CD14-positive monocyte (primary cell): Measurements from ENCODE around the gene STK36. TPM values are rescaled to one million over a fixed set of nuclear protein-coding genes. Genes with fewer than 3 reads are reported as not detected.

Experiments used
- DNase-seq, 3 donors: peaks; one replicate each; pipeline ENCODE4 v3.0.0-alpha.2; 2011 to 2022
- H2AFZ ChIP-seq: 2 replicates; pipeline ENCODE4 v1.6.0; 2012; ENCODE audit warnings: mild to moderate bottlenecking, low read depth, low read length, inconsistent platforms; ENCODE audit not compliant: insufficient read depth, poor library complexity, severe bottlenecking
- H3K27ac ChIP-seq, 2 donors: 1 replicate in 1 of 2; 2 replicates in 1 of 2; pipeline ENCODE4 v1.5.1; 2012 to 2013; ENCODE audit warnings: low read length in 2 of 2, control low read depth in 1 of 2, inconsistent platforms in 1 of 2, low read depth in 1 of 2, mild to moderate bottlenecking in 1 of 2
- H3K27me3 ChIP-seq, 2 donors: one replicate each; pipeline versions ENCODE4 v1.6.0 to v1.6.1; 2011 to 2013; ENCODE audit warnings: low read length in 2 of 2; ENCODE audit not compliant: control insufficient read depth in 2 of 2, insufficient read depth in 2 of 2
- H3K36me3 ChIP-seq, 2 donors: replicated peaks in 1 of 2; 1 replicate in 1 of 2; 2 replicates in 1 of 2; pipeline versions ENCODE4 v1.5.1 to v1.6.1; 2012 to 2013; ENCODE audit warnings: low read length in 2 of 2, control low read depth in 1 of 2, inconsistent platforms in 1 of 2, mild to moderate bottlenecking in 1 of 2; ENCODE audit not compliant: insufficient read depth in 2 of 2, control insufficient read depth in 1 of 2
- H3K4me1 ChIP-seq, 2 donors: 1 replicate in 1 of 2; 2 replicates in 1 of 2; pipeline versions ENCODE4 v1.5.1 to v1.6.1; 2012 to 2013; ENCODE audit warnings: low read length in 2 of 2, control low read depth in 1 of 2, inconsistent platforms in 1 of 2, mild to moderate bottlenecking in 1 of 2, moderate library complexity in 1 of 2; ENCODE audit not compliant: insufficient read depth in 2 of 2, control insufficient read depth in 1 of 2
- H3K4me2 ChIP-seq: replicated peaks from 2 replicates; pipeline ENCODE3; 2012; ENCODE audit warnings: low read length, moderate library complexity, mild to moderate bottlenecking; ENCODE audit not compliant: poor library complexity, severe bottlenecking; ENCODE audit errors: extremely low read depth
- H3K4me3 ChIP-seq, 3 experiments: fragments of 200-600 bp in 1 of 3; sonication (generic) in 1 of 3; replicated peaks in 1 of 3; 1 replicate in 2 of 3; 2 replicates in 1 of 3; pipeline ENCODE4 v1.5.1; 2011 to 2013; ENCODE audit warnings: low read length in 3 of 3, mild to moderate bottlenecking in 3 of 3, control low read depth in 2 of 3, low read depth in 2 of 3, inconsistent platforms in 1 of 3, moderate library complexity in 1 of 3
- H3K79me2 ChIP-seq: 2 replicates; pipeline ENCODE4 v1.6.0; 2012; ENCODE audit warnings: mild to moderate bottlenecking, control low read depth, inconsistent platforms, low read length, moderate library complexity; ENCODE audit not compliant: insufficient read depth
- H3K9ac ChIP-seq: 2 replicates; pipeline ENCODE4 v1.6.0; 2017; ENCODE audit warnings: low read length, mild to moderate bottlenecking; ENCODE audit not compliant: insufficient read depth, poor library complexity, severe bottlenecking
- H3K9me3 ChIP-seq, 2 donors: replicated peaks in 1 of 2; 1 replicate in 1 of 2; 2 replicates in 1 of 2; pipeline versions ENCODE4 v1.5.1 to v1.6.1; 2012 to 2013; ENCODE audit warnings: low read length in 2 of 2, control low read depth in 1 of 2; ENCODE audit not compliant: control insufficient read depth in 1 of 2, insufficient read depth in 1 of 2
- H4K20me1 ChIP-seq: 2 replicates; pipeline ENCODE4 v1.6.0; 2012; ENCODE audit warnings: mild to moderate bottlenecking, low read length, control low read depth, moderate library complexity; ENCODE audit not compliant: insufficient read depth
- H3K27ac Mint-ChIP-seq, 7 donors: one replicate each; pipeline ENCODE4 v1.8.0; 2020; ENCODE audit warnings: mild to moderate bottlenecking in 7 of 7, mixed read lengths in 7 of 7, moderate library complexity in 6 of 7, inconsistent platforms in 2 of 7
- H3K27me3 Mint-ChIP-seq, 3 donors: one replicate each; pipeline ENCODE4 v1.8.0; 2021 to 2022; ENCODE audit warnings: low read depth in 3 of 3, mild to moderate bottlenecking in 3 of 3, mixed read lengths in 3 of 3, moderate library complexity in 3 of 3, inconsistent platforms in 1 of 3
- H3K36me3 Mint-ChIP-seq, 2 donors: one replicate each; pipeline ENCODE4 v1.8.0; 2020; ENCODE audit warnings: mixed read lengths in 2 of 2, inconsistent platforms in 1 of 2, mild to moderate bottlenecking in 1 of 2
- H3K4me1 Mint-ChIP-seq: one replicate; pipeline ENCODE4 v1.8.0; 2020; ENCODE audit warnings: mild to moderate bottlenecking, mixed read lengths
- H3K4me3 Mint-ChIP-seq, 2 donors: one replicate each; pipeline ENCODE4 v1.8.0; 2020; ENCODE audit warnings: mild to moderate bottlenecking in 2 of 2, mixed read lengths in 2 of 2, moderate library complexity in 1 of 2
- H3K9me3 Mint-ChIP-seq, 7 donors: one replicate each; pipeline ENCODE4 v1.8.0; 2020 to 2022; ENCODE audit warnings: mixed read lengths in 7 of 7, mild to moderate bottlenecking in 6 of 7, moderate library complexity in 6 of 7, inconsistent platforms in 2 of 7
- CTCF ChIP-seq: fragments of 200-600 bp; IDR thresholded peaks from one replicate; pipeline ENCODE4 v1.8.0; 2022; ENCODE audit warnings: antibody characterized with exemption, mild to moderate bottlenecking
- WGBS: methylation state at CpG from one replicate; pipeline ENCODE4 v1.1.5; 2013; ENCODE audit warnings: missing lambda C conversion rate; ENCODE audit not compliant: insufficient coverage; 5-methylcytosine and 5-hydroxymethylcytosine counted together
- intact Hi-C, 2 donors: fragments of 100-400 bp; cut with micrococcal nuclease; formaldehyde crosslinking; loops; one replicate each; pipeline versions ENCODE4 v1.15.0 to v1.15.1; 2023
- polyA plus RNA-seq, 3 donors: library from polyadenylated mRNA; depleted of rRNA in 1 of 3; unstranded in 2 of 3; stranded (reverse) in 1 of 3; fragments of 300-500 nt in 2 of 3; fragments of >200 nt in 1 of 3; fragmentation: Illumina TruSeq in 2 of 3; gene quantifications; 1 replicate in 2 of 3; 2 replicates in 1 of 3; pipeline ENCODE4 v1.2.3, GENCODE V29; 2012 to 2021

STK36 gene
- polyA plus RNA-seq, 3 donors: 1.3 to 36.2 (median 3.3) TPM

- Histone ChIP-seq H3K9me3 (no peaks in the 10 kb centered on the region), H3K27ac (peak overlapping the region in 1 of 2 donors; percentile 66), H3K4me3 (peak overlapping the region; percentile 46 to 88 (median 87)), H3K79me2 (peaks cover 25% of the 10 kb centered on the region), H3K9ac (peak overlapping the region; percentile 63), H3K27me3 (no peaks in the 10 kb centered on the region), H2AFZ (peak overlapping the region; percentile 92), H3K36me3 (peaks cover 48 to 66% of the 10 kb centered on the region in 2 donors), H3K4me2 (peak overlapping the region; percentile 87), H4K20me1 (no peaks in the 10 kb centered on the region), H3K4me1 (peaks cover 15 to 19% of the 10 kb centered on the region in 2 donors)
- no peak for DNase-seq
- Mint-ChIP-seq H3K36me3 (peaks cover 52 to 60% of the 10 kb centered on the region in 2 donors), H3K4me3 (peak overlapping the region; percentile 98 to 99), H3K4me1 (peaks cover 23% of the 10 kb centered on the region), H3K9me3 (no peaks in the 10 kb centered on the region), H3K27me3 (no peaks in the 10 kb centered on the region), H3K27ac (peak overlapping the region in 6 of 7 donors; percentile 76 to 91 (median 84))
- 21% methylated on average over 8 of the region's 8 CpGs for WGBS
- intact Hi-C loops: no loop called here
- TF ChIP-seq CTCF: no peak
Measured at GRCh38 chr2:218659988-218660358, 11.9 kb upstream of the STK36 start.

- Histone ChIP-seq H3K27ac (no peak overlapping the region), H3K4me1 (peaks cover 15 to 19% of the 10 kb centered on the region in 2 donors), H3K79me2 (peaks cover 23% of the 10 kb centered on the region), H3K9ac (no peak overlapping the region), H4K20me1 (no peaks in the 10 kb centered on the region), H3K27me3 (no peaks in the 10 kb centered on the region), H3K4me2 (no peak overlapping the region), H3K9me3 (no peaks in the 10 kb centered on the region), H3K36me3 (peaks cover 50 to 63% of the 10 kb centered on the region in 2 donors), H2AFZ (no peak overlapping the region), H3K4me3 (no peak overlapping the region)
- Mint-ChIP-seq H3K4me3 (no peak overlapping the region), H3K9me3 (no peaks in the 10 kb centered on the region), H3K27me3 (peaks cover 0 to 3% (median 0%) of the 10 kb centered on the region in 3 donors), H3K36me3 (peaks cover 52 to 62% of the 10 kb centered on the region in 2 donors), H3K4me1 (peaks cover 21% of the 10 kb centered on the region), H3K27ac (peak overlapping the region in 2 of 7 donors; percentile 20 to 26)
- intact Hi-C loops: no loop called here
- no peak for TF ChIP-seq CTCF
- DNase-seq: no peak
- 90% methylated on average over 7 of the region's 7 CpGs for WGBS
Measured at GRCh38 chr2:218662377-218662776, 9.5 kb upstream of the STK36 start.
